RWPE1 (cell line): Measurements from ENCODE around the gene CCDC88C.

Experiments
- CTCF ChIA-PET: fragments of 350-600 bp; sonication (Branson Sonifier 250); formaldehyde crosslinking; extraction: SDS; loops from one replicate; lab custom pipeline; 2021; lab: Yijun Ruan, JAX
- POLR2A ChIA-PET: fragments of 400-600 bp; formaldehyde crosslinking; extraction: SDS; loops from one replicate; lab custom pipeline; 2020; ENCODE audit warnings: antibody characterized with exemption; ENCODE audit not compliant: low non-redundant PET; lab: Yijun Ruan, JAX
- DNase-seq: peaks from one replicate; pipeline ENCODE4 v3.0.0; 2012; ENCODE audit warnings: low spot score
- H3K27ac ChIP-seq: fragments of 450-650 bp; 2 replicates; pipeline ENCODE4 v1.5.1; 2017
- CTCF ChIP-seq: fragments of 450-650 bp; conservative IDR thresholded peaks from 2 replicates; pipeline ENCODE4 v1.5.1; 2017; ENCODE audit warnings: low read depth, mild to moderate bottlenecking

CCDC88C gene

GRCh38 chr14:91225025-91225424, 192.6 kb downstream of the CCDC88C start:
- DNase-seq: no peak
- no peak for TF ChIP-seq CTCF
- no peak overlapping the region for H3K27ac ChIP-seq
- ChIA-PET POLR2A (no interaction called here), CTCF (no interaction called here)

GRCh38 chr14:91223028-91223783, 194.4 kb downstream of the CCDC88C start:
- ChIA-PET CTCF (interaction anchor here (1.0 kb wide), 1 partner anchor 24 kb away, joined by 3 read pairs; no protein-coding TSS in a partner anchor), POLR2A (interaction anchor here (0.7 kb wide), 1 partner anchor 26 kb away, joined by 5 read pairs; no protein-coding TSS in a partner anchor)
- no peak for DNase-seq
- H3K27ac ChIP-seq: no peak overlapping the region
- TF ChIP-seq CTCF: no peak
